ENCODE measurements around the gene RASGEF1C. TPM values are rescaled to one million over a fixed set of nuclear protein-coding genes. Genes with fewer than 3 reads are reported as not detected.

RASGEF1C gene
- total and polyA plus RNA-seq, 2 of the 13 experiments (the other 11 are each of a cell fraction or from before 2014, with no cell fraction given), result not detected

GRCh38 chr5:180071531-180072255 lies 137.3 kb downstream of the RASGEF1C start, which contains the start of gene RNF130 (continued):
- peak; percentile 99 for TF ChIP-seq ARNT2 (CRISPR knock-in tag; IDR thresholded peaks at IDR 0.05; ENCODE audit: low read depth)
- no peak for TF ChIP-seq CBX2 (IDR thresholded peaks at IDR 0.05; ENCODE audit: low read depth, low read length)
- TF ChIP-seq CBX2 (CRISPR knock-in tag; IDR thresholded peaks at IDR 0.05; ENCODE audit: low read depth), result peak; percentile 99
- no peak; the same call in 1 of the 2 replicates for TF ChIP-seq ZNF251 (CRISPR knock-in tag; IDR thresholded peaks at IDR 0.05)
- 0 out of 2 replicates have a peak, but pooled peaks have one; percentile 80 for TF ChIP-seq ELK4 (CRISPR knock-in tag; IDR thresholded peaks at IDR 0.05; ENCODE audit: borderline replicate concordance)
- TF ChIP-seq ZNF773 (CRISPR knock-in tag; IDR thresholded peaks at IDR 0.05; ENCODE audit: borderline replicate concordance), result peak; percentile 99
- peak; percentile 93; the same call in 1 of the 2 replicates for TF ChIP-seq ZNF746 (CRISPR knock-in tag; IDR thresholded peaks at IDR 0.05)
- peak; percentile 93 for TF ChIP-seq ZBTB10 (CRISPR knock-in tag; IDR thresholded peaks at IDR 0.05; ENCODE audit: borderline replicate concordance)
- no peak for TF ChIP-seq ZBTB33 (CRISPR knock-in tag; IDR thresholded peaks at IDR 0.05)
- no peak for TF ChIP-seq MATR3 (CRISPR knock-in tag; IDR thresholded peaks at IDR 0.05)
- TF ChIP-seq FOXC1 (CRISPR knock-in tag; IDR thresholded peaks at IDR 0.05; ENCODE audit: borderline replicate concordance), result peak; percentile 95
- no peak; the same call in 1 of the 2 replicates for TF ChIP-seq ZNF678 (CRISPR knock-in tag; IDR thresholded peaks at IDR 0.05)
- no peak for TF ChIP-seq SRSF9 (IDR thresholded peaks at IDR 0.05; ENCODE audit: borderline replicate concordance, insufficient read depth, low read depth, low read length, poor library complexity, severe bottlenecking)
- TF ChIP-seq NBN (conservative IDR thresholded peaks at IDR 0.05), result no peak
- TF ChIP-seq NFE2 (CRISPR knock-in tag; IDR thresholded peaks at IDR 0.05), result no peak
- no peak for TF ChIP-seq MBD4 (IDR thresholded peaks at IDR 0.05; ENCODE audit: borderline replicate concordance, low read length)
- no peak for TF ChIP-seq RFX1 (IDR thresholded peaks at IDR 0.05)
- no peak for TF ChIP-seq ZNF572 (CRISPR knock-in tag; IDR thresholded peaks at IDR 0.05)
- TF ChIP-seq TGIF2 (CRISPR knock-in tag; IDR thresholded peaks at IDR 0.05), result peak; percentile 96; the same call in 1 of the 2 replicates
- peak; percentile 81 for TF ChIP-seq PHF8 (CRISPR knock-in tag; IDR thresholded peaks at IDR 0.05)
